Measurements from ENCODE around the gene AP2B1.

DNA sequence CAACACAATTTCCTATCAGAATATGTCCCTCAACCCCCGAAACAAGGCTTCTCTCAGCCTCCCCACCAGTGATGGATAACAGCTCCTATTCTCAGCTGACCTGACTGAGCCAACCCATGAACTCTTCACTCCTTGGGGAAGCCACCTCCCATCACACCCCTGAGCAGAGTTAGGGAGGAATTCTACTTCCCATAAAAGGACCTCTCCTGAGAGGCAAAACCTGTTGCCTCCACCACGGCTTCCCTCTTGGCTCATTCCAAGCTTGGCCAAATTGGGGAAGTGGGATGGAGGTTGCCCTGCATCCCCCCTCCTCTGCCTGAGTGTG lies 138.6 kb downstream of the AP2B1 start:
- no peak for TF ChIP-seq POLR2A (IDR thresholded peaks at IDR 0.05)
- TF ChIP-seq, protein P1, sequence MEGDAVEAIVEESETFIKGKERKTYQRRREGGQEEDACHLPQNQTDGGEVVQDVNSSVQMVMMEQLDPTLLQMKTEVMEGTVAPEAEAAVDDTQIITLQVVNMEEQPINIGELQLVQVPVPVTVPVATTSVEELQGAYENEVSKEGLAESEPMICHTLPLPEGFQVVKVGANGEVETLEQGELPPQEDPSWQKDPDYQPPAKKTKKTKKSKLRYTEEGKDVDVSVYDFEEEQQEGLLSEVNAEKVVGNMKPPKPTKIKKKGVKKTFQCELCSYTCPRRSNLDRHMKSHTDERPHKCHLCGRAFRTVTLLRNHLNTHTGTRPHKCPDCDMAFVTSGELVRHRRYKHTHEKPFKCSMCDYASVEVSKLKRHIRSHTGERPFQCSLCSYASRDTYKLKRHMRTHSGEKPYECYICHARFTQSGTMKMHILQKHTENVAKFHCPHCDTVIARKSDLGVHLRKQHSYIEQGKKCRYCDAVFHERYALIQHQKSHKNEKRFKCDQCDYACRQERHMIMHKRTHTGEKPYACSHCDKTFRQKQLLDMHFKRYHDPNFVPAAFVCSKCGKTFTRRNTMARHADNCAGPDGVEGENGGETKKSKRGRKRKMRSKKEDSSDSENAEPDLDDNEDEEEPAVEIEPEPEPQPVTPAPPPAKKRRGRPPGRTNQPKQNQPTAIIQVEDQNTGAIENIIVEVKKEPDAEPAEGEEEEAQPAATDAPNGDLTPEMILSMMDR (IDR thresholded peaks at IDR 0.05), result no peak

Measured in body of pancreas (tissue), 4 donors.